ENCODE measurements around the gene CNTLN. TPM values are rescaled to one million over a fixed set of nuclear protein-coding genes. Genes with fewer than 3 reads are reported as not detected.

The CNTLN gene
- total RNA-seq, 1 donor = 17.7 TPM

GRCh38 chr9:17318821-17319320 is 184.0 kb downstream of the CNTLN start:
- H4K20me1 ChIP-seq (ENCODE audit: insufficient read depth, low read length) = no peaks in the 10 kb centered on the region
- no peak overlapping the region for H2AFZ ChIP-seq (ENCODE audit: low read length)
- no peak overlapping the region for H3K27ac ChIP-seq (ENCODE audit: low read depth, low read length)
- no peaks in the 10 kb centered on the region for H3K79me2 ChIP-seq (ENCODE audit: insufficient read depth, low read length)
- no peaks in the 10 kb centered on the region for H3K9me3 ChIP-seq (ENCODE audit: low read depth, low read length)
- H3K4me2 ChIP-seq (ENCODE audit: insufficient read depth, low read length) = no peak overlapping the region
- no peak overlapping the region for H3K4me3 ChIP-seq (ENCODE audit: insufficient read depth, low read length)
- TF ChIP-seq, protein P1, sequence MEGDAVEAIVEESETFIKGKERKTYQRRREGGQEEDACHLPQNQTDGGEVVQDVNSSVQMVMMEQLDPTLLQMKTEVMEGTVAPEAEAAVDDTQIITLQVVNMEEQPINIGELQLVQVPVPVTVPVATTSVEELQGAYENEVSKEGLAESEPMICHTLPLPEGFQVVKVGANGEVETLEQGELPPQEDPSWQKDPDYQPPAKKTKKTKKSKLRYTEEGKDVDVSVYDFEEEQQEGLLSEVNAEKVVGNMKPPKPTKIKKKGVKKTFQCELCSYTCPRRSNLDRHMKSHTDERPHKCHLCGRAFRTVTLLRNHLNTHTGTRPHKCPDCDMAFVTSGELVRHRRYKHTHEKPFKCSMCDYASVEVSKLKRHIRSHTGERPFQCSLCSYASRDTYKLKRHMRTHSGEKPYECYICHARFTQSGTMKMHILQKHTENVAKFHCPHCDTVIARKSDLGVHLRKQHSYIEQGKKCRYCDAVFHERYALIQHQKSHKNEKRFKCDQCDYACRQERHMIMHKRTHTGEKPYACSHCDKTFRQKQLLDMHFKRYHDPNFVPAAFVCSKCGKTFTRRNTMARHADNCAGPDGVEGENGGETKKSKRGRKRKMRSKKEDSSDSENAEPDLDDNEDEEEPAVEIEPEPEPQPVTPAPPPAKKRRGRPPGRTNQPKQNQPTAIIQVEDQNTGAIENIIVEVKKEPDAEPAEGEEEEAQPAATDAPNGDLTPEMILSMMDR (IDR thresholded peaks at IDR 0.05; ENCODE audit: extremely low read depth, low read depth, low read length) = no peak
- H3K27me3 ChIP-seq (ENCODE audit: insufficient read depth, low read length) = no peaks in the 10 kb centered on the region
- DNase-seq (ENCODE audit: insufficient read length, low spot score, missing footprints) = peak; percentile 52
- H3K36me3 ChIP-seq (ENCODE audit: insufficient read depth, low read length) = no peaks in the 10 kb centered on the region
- peaks cover 5% of the 10 kb centered on the region for H3K4me1 ChIP-seq (ENCODE audit: insufficient read depth, low read length)

GRCh38 chr9:17319864-17320263 is 185.0 kb downstream of the CNTLN start:
- H3K27ac ChIP-seq (ENCODE audit: low read depth, low read length) = no peak overlapping the region
- H3K4me3 ChIP-seq (ENCODE audit: insufficient read depth, low read length) = no peak overlapping the region
- H3K4me2 ChIP-seq (ENCODE audit: insufficient read depth, low read length) = no peak overlapping the region
- no peaks in the 10 kb centered on the region for H3K36me3 ChIP-seq (ENCODE audit: insufficient read depth, low read length)
- peaks cover 5% of the 10 kb centered on the region for H3K4me1 ChIP-seq (ENCODE audit: insufficient read depth, low read length)
- TF ChIP-seq, protein P1 (IDR thresholded peaks at IDR 0.05; ENCODE audit: extremely low read depth, low read depth, low read length) = no peak
- H4K20me1 ChIP-seq (ENCODE audit: insufficient read depth, low read length) = no peaks in the 10 kb centered on the region
- DNase-seq (ENCODE audit: insufficient read length, low spot score, missing footprints) = no peak
- H3K79me2 ChIP-seq (ENCODE audit: insufficient read depth, low read length) = no peaks in the 10 kb centered on the region
- H3K27me3 ChIP-seq (ENCODE audit: insufficient read depth, low read length) = no peaks in the 10 kb centered on the region
- no peak overlapping the region for H2AFZ ChIP-seq (ENCODE audit: low read length)
- H3K9me3 ChIP-seq (ENCODE audit: low read depth, low read length) = no peaks in the 10 kb centered on the region

DNA sequence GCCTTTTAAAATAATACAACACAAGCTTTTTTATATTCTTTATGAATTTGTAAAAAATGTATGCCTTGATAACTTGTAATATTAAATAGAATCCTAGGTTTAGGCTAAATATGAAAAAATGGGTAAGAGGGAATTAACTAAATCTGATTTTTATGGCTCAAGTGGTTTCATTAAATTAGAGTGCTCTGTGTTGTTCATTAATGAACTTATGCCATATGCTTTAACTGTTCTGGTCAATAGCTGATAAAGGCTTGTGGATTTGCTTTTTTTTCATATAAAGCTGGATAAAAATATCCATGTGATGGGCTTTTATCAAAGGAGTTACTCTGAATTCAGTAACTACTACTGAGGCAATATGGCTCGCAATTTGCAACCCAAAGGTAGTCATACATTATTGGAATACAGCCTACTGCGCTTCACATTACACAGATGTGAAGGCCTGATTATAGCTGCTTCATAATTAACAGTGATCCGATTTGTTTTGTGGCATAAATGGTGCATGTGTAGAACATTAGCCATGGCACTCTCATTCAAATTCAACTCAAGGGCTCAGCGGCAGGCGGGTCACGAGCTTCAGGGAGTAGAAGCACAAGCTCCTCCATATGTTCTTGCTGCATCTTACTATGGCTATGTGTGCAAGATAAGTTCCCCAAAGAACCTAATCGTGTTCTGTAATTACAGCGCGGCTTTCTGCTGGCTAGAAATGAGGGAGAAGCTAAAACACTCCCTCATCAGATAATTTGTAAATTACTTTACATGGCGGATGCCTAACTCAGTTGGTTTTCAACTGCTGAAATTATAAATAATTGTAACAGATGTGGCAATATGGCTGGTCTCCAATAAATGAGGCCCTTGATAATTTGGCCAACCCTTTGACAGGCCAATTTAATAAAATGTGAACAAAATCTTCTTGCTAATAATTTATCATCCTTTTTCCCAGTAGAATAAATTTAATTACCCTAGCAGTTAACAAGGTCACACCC is 188.3 kb downstream of the CNTLN start:
- no peak overlapping the region for H3K4me2 ChIP-seq (ENCODE audit: insufficient read depth, low read length)
- TF ChIP-seq, protein P1 (IDR thresholded peaks at IDR 0.05; ENCODE audit: extremely low read depth, low read depth, low read length) = no peak
- H3K36me3 ChIP-seq (ENCODE audit: insufficient read depth, low read length) = no peaks in the 10 kb centered on the region

GRCh38 chr9:17328331-17328730 is 193.5 kb downstream of the CNTLN start:
- TF ChIP-seq, protein P1 (IDR thresholded peaks at IDR 0.05; ENCODE audit: extremely low read depth, low read depth, low read length) = no peak
- no peaks in the 10 kb centered on the region for H3K79me2 ChIP-seq (ENCODE audit: insufficient read depth, low read length)
- H2AFZ ChIP-seq (ENCODE audit: low read length) = no peak overlapping the region
- DNase-seq (ENCODE audit: insufficient read length, low spot score, missing footprints) = no peak
- H3K27ac ChIP-seq (ENCODE audit: low read depth, low read length) = no peak overlapping the region
- H4K20me1 ChIP-seq (ENCODE audit: insufficient read depth, low read length) = no peaks in the 10 kb centered on the region
- H3K36me3 ChIP-seq (ENCODE audit: insufficient read depth, low read length) = no peaks in the 10 kb centered on the region
- no peaks in the 10 kb centered on the region for H3K9me3 ChIP-seq (ENCODE audit: low read depth, low read length)
- no peak overlapping the region for H3K4me3 ChIP-seq (ENCODE audit: insufficient read depth, low read length)
- no peak overlapping the region for H3K4me2 ChIP-seq (ENCODE audit: insufficient read depth, low read length)
- no peaks in the 10 kb centered on the region for H3K4me1 ChIP-seq (ENCODE audit: insufficient read depth, low read length)
- no peaks in the 10 kb centered on the region for H3K27me3 ChIP-seq (ENCODE audit: insufficient read depth, low read length)

More for the DNA sequence above, 188.3 kb downstream of the CNTLN start:
- Histone ChIP-seq H3K27ac (ENCODE audit: low read depth, low read length) (no peak overlapping the region), H3K4me1 (ENCODE audit: insufficient read depth, low read length) (peaks cover 5% of the 10 kb centered on the region), H3K79me2 (ENCODE audit: insufficient read depth, low read length) (no peaks in the 10 kb centered on the region), H3K4me3 (ENCODE audit: insufficient read depth, low read length) (no peak overlapping the region), H4K20me1 (ENCODE audit: insufficient read depth, low read length) (no peaks in the 10 kb centered on the region), H2AFZ (ENCODE audit: low read length) (no peak overlapping the region), H3K9me3 (ENCODE audit: low read depth, low read length) (no peaks in the 10 kb centered on the region), H3K27me3 (ENCODE audit: insufficient read depth, low read length) (no peaks in the 10 kb centered on the region)
- no peak for DNase-seq (ENCODE audit: insufficient read length, low spot score, missing footprints)
